K562 (cell line): Measurements from ENCODE around the gene TMEM43. TPM values are rescaled to one million over a fixed set of nuclear protein-coding genes. Genes with fewer than 3 reads are reported as not detected.

Experiments used
- CBFA2T2 ChIP-seq: fragments of 450-650 bp; conservative IDR thresholded peaks from 2 replicates; pipeline ENCODE4 v1.6.1; 2017; ENCODE audit warnings: mild to moderate bottlenecking
- CBFB ChIP-seq: sonication (generic); formaldehyde crosslinking; IDR thresholded peaks from 2 replicates; pipeline ENCODE4 v1.4.0; 2020; ENCODE audit warnings: mild to moderate bottlenecking, missing genetic modification reagents
- DMBX1 ChIP-seq: fragments of 250-450 bp; sonication (Bioruptor Pico); IDR thresholded peaks from 2 replicates; pipeline ENCODE4 v1.8.0; 2022; ENCODE audit warnings: inconsistent platforms, mild to moderate bottlenecking, moderate library complexity, borderline replicate concordance
- FOXP1 ChIP-seq: sonication (generic); formaldehyde crosslinking; IDR thresholded peaks from 2 replicates; pipeline ENCODE4 v1.8.0; 2022; ENCODE audit warnings: mild to moderate bottlenecking, missing genetic modification reagents
- GATAD2B ChIP-seq: fragments of 450-650 bp; IDR thresholded peaks from 2 replicates; pipeline ENCODE4 v1.6.1; 2017; ENCODE audit warnings: mild to moderate bottlenecking, borderline replicate concordance
- HDAC1 ChIP-seq, 2 experiments: fragments of 450-650 bp; IDR thresholded peaks; 2 replicates each; pipeline ENCODE4 v1.6.1; 2016 to 2017; ENCODE audit warnings: inconsistent platforms in 1 of 2, mild to moderate bottlenecking in 1 of 2, moderate library complexity in 1 of 2
- KLF10 ChIP-seq: fragments of 250-450 bp; sonication (Bioruptor Pico); IDR thresholded peaks from 2 replicates; pipeline ENCODE4 v1.6.1; 2021; ENCODE audit warnings: matching md5 sums
- NCOR1 ChIP-seq: fragments of 450-650 bp; IDR thresholded peaks from 2 replicates; pipeline ENCODE4 v1.6.1; 2016; ENCODE audit warnings: mild to moderate bottlenecking, moderate library complexity
- PHTF2 ChIP-seq: fragments of 250-450 bp; sonication (Bioruptor Pico); IDR thresholded peaks from 2 replicates; pipeline ENCODE4 v1.5.0; 2021; ENCODE audit warnings: mild to moderate bottlenecking
- RB1 ChIP-seq: fragments of 450-650 bp; IDR thresholded peaks from 2 replicates; pipeline ENCODE4 v1.6.1; 2017; ENCODE audit warnings: low read depth, mild to moderate bottlenecking
- ZNF347 ChIP-seq: fragments of 450-650 bp; formaldehyde crosslinking; IDR thresholded peaks from 2 replicates; pipeline ENCODE4 v1.4.0; 2020; ENCODE audit warnings: low read depth, mild to moderate bottlenecking, moderate library complexity
- ZNF354B ChIP-seq: fragments of 250-450 bp; sonication (Bioruptor Pico); IDR thresholded peaks from 2 replicates; pipeline ENCODE4 v1.4.0; 2020
- ZNF75A ChIP-seq: fragments of 450-650 bp; formaldehyde crosslinking; IDR thresholded peaks from 2 replicates; pipeline ENCODE4 v1.4.0; 2020; ENCODE audit warnings: mild to moderate bottlenecking
- polyA plus RNA-seq, 8 experiments: library from polyadenylated mRNA; depleted of rRNA in 4 of 8; stranded (reverse) in 5 of 8; unstranded in 3 of 8; fragments of >200 nt; fragmentation: Nextera tagmentation in 2 of 8; fragmentation: Illumina TruSeq in 1 of 8; extraction: Ambion mirVana in 2 of 8; extraction: Trizol in 1 of 8; gene quantifications; 2 replicates each; pipeline versions ENCODE4 v1.2.1 to v1.2.3, GENCODE V29; 2011 to 2014; ENCODE audit warnings: inconsistent platforms in 1 of 8, missing spikeins in 1 of 8
- total RNA-seq, 7 experiments: library from RNA; depleted of rRNA in 6 of 7; stranded (reverse); fragments of >200 nt in 6 of 7; fragmentation: Illumina TruSeq in 2 of 7; extraction: Trizol in 2 of 7; gene quantifications; 2 replicates each; pipeline versions ENCODE4 v1.2.1 to v1.2.3, GENCODE V29; 2011 to 2021; ENCODE audit warnings: low replicate concordance in 1 of 7
- TF ChIP-seq, protein P1 (sequence below): fragments of 250-450 bp; sonication (Bioruptor Pico); IDR thresholded peaks from 2 replicates; pipeline ENCODE4 v1.5.0; 2021
- TF ChIP-seq, protein P2 (sequence below), 3 experiments: IDR thresholded peaks in 2 of 3; conservative IDR thresholded peaks in 1 of 3; 2 replicates each; pipeline ENCODE4 v1.5.1; 2011 to 2012; ENCODE audit warnings: low read length in 3 of 3, mild to moderate bottlenecking in 3 of 3, control low read depth in 2 of 3, improper control_type of control experiment in 1 of 3, inconsistent platforms in 1 of 3, low read depth in 1 of 3, mixed read lengths in 1 of 3, moderate library complexity in 1 of 3; ENCODE audit not compliant: insufficient read depth in 2 of 3
- TF ChIP-seq, protein P3 (sequence below): fragments of 250-450 bp; sonication (Bioruptor Pico); IDR thresholded peaks from 2 replicates; pipeline ENCODE4 v1.8.0; 2021; ENCODE audit warnings: borderline replicate concordance, mild to moderate bottlenecking, moderate library complexity; ENCODE audit not compliant: poor library complexity, severe bottlenecking
- TF ChIP-seq, protein P4 (sequence below): fragments of 250-450 bp; sonication (Bioruptor Pico); IDR thresholded peaks from 2 replicates; pipeline ENCODE4 v1.5.0; 2021; ENCODE audit warnings: mild to moderate bottlenecking, borderline replicate concordance
- TF ChIP-seq, protein P5 (sequence below), 2 experiments: fragments of 450-650 bp in 1 of 2; sonication (generic) in 1 of 2; formaldehyde crosslinking in 1 of 2; IDR thresholded peaks in 1 of 2; conservative IDR thresholded peaks in 1 of 2; 2 replicates each; pipeline versions ENCODE4 v1.6.1 to v1.8.1; 2016 to 2023; ENCODE audit warnings: mild to moderate bottlenecking in 2 of 2, moderate library complexity in 2 of 2, inconsistent platforms in 1 of 2, missing genetic modification reagents in 1 of 2

The TMEM43 gene
- total and polyA plus RNA-seq, 9 of the 15 experiments (the other 6 are each of a cell fraction or from before 2014, with no cell fraction given): 16.7 to 46.1 (median 35.7) TPM

DNA sequence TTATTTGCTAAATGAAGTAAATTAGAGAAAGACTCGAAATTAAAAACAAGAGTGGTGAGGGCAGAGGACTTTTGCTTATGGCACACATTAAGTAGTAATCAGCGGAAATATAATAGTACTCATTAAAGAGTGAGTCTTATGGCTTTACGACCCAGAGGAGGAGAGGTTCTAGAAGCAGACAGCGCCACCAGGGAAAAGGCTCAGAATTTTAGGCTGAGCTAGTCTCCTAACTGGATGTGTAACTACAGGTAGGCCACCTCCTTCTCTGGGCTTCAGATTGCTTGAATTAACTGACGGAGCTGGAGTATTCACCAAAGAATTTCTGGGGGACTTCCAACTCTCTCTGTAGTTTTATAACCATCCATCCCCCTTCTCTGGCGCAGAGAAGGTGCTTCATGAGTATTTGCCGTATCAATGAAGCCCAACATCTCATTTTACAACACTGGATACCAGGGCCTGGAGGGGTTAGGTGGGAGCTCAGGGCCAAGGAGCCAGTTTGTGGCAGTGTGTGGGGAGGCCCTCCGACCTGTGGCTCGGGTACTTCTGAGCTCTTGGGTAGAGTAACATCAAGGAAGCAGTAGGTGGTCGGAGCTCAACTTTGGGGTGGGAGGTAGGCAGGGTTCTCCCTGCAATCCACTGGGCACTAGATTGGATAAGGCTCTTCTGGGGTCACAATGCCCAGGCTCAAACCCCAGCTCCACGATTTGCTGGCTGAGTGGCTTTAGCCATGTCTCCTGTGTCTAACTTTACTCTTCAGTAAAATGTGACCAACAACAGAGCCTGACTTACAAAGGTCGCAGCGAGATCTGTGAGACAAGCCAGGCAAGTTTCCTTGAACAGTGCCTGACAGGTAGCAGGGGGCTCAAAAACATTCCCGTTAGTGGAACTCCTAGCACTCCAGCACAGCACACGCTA, 1.3 kb upstream of the TMEM43 start (continued):
- TF ChIP-seq KLF10 (CRISPR knock-in tag): 0 out of 2 replicates have a peak, but pooled peaks have one; percentile 45
- TF ChIP-seq CBFA2T2: no peak
- TF ChIP-seq ZNF354B: 0 out of 2 replicates have a peak, but pooled peaks have one; percentile 14
- TF ChIP-seq CBFB (CRISPR knock-in tag): no peak
- no peak for TF ChIP-seq DMBX1
- TF ChIP-seq PHTF2 (CRISPR knock-in tag): no peak
- TF ChIP-seq GATAD2B: no peak
- TF ChIP-seq NCOR1: no peak
- TF ChIP-seq, protein P1, sequence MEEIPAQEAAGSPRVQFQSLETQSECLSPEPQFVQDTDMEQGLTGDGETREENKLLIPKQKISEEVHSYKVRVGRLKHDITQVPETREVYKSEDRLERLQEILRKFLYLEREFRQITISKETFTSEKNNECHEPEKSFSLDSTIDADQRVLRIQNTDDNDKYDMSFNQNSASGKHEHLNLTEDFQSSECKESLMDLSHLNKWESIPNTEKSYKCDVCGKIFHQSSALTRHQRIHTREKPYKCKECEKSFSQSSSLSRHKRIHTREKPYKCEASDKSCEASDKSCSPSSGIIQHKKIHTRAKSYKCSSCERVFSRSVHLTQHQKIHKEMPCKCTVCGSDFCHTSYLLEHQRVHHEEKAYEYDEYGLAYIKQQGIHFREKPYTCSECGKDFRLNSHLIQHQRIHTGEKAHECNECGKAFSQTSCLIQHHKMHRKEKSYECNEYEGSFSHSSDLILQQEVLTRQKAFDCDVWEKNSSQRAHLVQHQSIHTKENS (CRISPR knock-in tag): no peak
- TF ChIP-seq RB1: no peak
- TF ChIP-seq, protein P2, sequence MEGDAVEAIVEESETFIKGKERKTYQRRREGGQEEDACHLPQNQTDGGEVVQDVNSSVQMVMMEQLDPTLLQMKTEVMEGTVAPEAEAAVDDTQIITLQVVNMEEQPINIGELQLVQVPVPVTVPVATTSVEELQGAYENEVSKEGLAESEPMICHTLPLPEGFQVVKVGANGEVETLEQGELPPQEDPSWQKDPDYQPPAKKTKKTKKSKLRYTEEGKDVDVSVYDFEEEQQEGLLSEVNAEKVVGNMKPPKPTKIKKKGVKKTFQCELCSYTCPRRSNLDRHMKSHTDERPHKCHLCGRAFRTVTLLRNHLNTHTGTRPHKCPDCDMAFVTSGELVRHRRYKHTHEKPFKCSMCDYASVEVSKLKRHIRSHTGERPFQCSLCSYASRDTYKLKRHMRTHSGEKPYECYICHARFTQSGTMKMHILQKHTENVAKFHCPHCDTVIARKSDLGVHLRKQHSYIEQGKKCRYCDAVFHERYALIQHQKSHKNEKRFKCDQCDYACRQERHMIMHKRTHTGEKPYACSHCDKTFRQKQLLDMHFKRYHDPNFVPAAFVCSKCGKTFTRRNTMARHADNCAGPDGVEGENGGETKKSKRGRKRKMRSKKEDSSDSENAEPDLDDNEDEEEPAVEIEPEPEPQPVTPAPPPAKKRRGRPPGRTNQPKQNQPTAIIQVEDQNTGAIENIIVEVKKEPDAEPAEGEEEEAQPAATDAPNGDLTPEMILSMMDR (IDR thresholded peaks at IDR 0.05 in 2 of 3, conservative IDR thresholded peaks at IDR 0.05 in 1 of 3; ENCODE audit: insufficient read depth in 2 of 3, low read depth in 1 of 3, low read length in 3 of 3): peak; percentile 21 to 53 (median 32); a peak in 4 of 6 replicates
- TF ChIP-seq FOXP1 (CRISPR knock-in tag): no peak
- TF ChIP-seq, protein P3, sequence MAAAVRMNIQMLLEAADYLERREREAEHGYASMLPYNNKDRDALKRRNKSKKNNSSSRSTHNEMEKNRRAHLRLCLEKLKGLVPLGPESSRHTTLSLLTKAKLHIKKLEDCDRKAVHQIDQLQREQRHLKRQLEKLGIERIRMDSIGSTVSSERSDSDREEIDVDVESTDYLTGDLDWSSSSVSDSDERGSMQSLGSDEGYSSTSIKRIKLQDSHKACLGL (CRISPR knock-in tag): no peak
- TF ChIP-seq, protein P4, sequence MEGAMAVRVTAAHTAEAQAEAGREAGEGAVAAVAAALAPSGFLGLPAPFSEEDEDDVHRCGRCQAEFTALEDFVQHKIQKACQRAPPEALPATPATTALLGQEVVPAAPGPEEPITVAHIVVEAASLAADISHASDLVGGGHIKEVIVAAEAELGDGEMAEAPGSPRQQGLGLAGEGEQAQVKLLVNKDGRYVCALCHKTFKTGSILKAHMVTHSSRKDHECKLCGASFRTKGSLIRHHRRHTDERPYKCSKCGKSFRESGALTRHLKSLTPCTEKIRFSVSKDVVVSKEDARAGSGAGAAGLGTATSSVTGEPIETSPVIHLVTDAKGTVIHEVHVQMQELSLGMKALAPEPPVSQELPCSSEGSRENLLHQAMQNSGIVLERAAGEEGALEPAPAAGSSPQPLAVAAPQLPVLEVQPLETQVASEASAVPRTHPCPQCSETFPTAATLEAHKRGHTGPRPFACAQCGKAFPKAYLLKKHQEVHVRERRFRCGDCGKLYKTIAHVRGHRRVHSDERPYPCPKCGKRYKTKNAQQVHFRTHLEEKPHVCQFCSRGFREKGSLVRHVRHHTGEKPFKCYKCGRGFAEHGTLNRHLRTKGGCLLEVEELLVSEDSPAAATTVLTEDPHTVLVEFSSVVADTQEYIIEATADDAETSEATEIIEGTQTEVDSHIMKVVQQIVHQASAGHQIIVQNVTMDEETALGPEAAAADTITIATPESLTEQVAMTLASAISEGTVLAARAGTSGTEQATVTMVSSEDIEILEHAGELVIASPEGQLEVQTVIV (CRISPR knock-in tag): no peak
- TF ChIP-seq ZNF75A (CRISPR knock-in tag): no peak
- no peak for TF ChIP-seq HDAC1 (IDR thresholded peaks at IDR 0.05)
- no peak for TF ChIP-seq ZNF347 (CRISPR knock-in tag)
- TF ChIP-seq, protein P5, sequence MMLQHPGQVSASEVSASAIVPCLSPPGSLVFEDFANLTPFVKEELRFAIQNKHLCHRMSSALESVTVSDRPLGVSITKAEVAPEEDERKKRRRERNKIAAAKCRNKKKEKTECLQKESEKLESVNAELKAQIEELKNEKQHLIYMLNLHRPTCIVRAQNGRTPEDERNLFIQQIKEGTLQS (IDR thresholded peaks at IDR 0.05): no peak
- TF ChIP-seq, protein P5 (CRISPR knock-in tag; conservative IDR thresholded peaks at IDR 0.05): no peak
